ENCODE results near the gene MIA3.

- TF ChIP-seq, protein P1, sequence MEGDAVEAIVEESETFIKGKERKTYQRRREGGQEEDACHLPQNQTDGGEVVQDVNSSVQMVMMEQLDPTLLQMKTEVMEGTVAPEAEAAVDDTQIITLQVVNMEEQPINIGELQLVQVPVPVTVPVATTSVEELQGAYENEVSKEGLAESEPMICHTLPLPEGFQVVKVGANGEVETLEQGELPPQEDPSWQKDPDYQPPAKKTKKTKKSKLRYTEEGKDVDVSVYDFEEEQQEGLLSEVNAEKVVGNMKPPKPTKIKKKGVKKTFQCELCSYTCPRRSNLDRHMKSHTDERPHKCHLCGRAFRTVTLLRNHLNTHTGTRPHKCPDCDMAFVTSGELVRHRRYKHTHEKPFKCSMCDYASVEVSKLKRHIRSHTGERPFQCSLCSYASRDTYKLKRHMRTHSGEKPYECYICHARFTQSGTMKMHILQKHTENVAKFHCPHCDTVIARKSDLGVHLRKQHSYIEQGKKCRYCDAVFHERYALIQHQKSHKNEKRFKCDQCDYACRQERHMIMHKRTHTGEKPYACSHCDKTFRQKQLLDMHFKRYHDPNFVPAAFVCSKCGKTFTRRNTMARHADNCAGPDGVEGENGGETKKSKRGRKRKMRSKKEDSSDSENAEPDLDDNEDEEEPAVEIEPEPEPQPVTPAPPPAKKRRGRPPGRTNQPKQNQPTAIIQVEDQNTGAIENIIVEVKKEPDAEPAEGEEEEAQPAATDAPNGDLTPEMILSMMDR (conservative IDR thresholded peaks at IDR 0.05; ENCODE audit: low read length) = no peak
- no peak for TF ChIP-seq EZH2phosphoT487 (IDR thresholded peaks at IDR 0.05; ENCODE audit: borderline replicate concordance)
These were observed 35.7 kb upstream of the MIA3 start for GRCh38 chr1:222582099-222582774.
